H4 (cell line): ENCODE measurements around the gene SAP30L. TPM values are rescaled to one million over a fixed set of nuclear protein-coding genes. Genes with fewer than 3 reads are reported as not detected.

Source experiments
- DNase-seq: peaks from one replicate; pipeline ENCODE4 v3.0.0-alpha.2; 2015; ENCODE audit warnings: low spot score
- total RNA-seq: library from RNA; depleted of rRNA; stranded (reverse); fragments of >200 nt; shearing (Covaris generic); gene quantifications from 2 replicates; pipeline ENCODE4 v1.2.3, GENCODE V29; 2014

The SAP30L gene
- total RNA-seq, 1 experiment from 2014 or later = 15.0 TPM

DNA sequence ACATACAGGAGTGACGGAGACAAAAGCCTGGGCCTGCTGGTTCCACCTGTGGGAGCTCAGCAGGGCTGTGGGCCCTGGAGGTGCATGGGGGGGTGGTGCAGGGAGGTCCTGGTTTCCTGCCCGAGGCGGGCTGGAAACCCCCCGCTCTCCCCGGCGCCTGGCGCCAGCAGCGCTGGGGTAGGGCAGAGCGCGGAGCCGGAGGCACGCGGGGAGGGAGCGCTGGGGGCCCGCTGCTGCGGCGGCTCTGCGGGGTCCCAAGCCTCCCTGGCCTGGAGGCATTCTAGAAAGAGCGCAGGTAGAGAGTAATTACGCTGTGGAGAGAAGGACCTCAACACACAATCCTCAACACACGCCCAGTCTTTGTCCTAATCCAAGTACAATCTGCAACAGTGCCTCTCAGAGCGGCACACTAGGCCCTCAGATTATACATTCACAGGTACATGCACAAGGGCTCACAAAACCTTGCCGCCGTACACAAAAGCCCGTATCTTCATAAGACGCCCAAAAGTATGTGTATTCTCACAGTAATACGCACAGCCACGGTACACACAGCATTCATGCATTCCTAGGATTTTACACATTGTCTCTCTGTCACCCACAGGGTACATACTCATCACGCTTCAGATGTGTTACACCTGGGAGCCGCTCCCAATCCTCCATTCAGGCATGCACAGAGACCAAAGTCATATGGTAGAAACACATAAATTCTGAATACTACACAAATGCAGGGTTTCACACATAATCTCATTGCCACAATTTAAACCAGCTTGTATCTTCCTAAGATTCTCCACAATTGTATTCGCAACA lies 34.4 kb downstream of the SAP30L start:
- no peak for DNase-seq

- DNase-seq = no peak
These were observed 35.0 kb downstream of the SAP30L start for GRCh38 chr5:154480847-154481246.

- DNase-seq = no peak
These were observed 36.0 kb downstream of the SAP30L start for GRCh38 chr5:154481584-154482381.

DNA sequence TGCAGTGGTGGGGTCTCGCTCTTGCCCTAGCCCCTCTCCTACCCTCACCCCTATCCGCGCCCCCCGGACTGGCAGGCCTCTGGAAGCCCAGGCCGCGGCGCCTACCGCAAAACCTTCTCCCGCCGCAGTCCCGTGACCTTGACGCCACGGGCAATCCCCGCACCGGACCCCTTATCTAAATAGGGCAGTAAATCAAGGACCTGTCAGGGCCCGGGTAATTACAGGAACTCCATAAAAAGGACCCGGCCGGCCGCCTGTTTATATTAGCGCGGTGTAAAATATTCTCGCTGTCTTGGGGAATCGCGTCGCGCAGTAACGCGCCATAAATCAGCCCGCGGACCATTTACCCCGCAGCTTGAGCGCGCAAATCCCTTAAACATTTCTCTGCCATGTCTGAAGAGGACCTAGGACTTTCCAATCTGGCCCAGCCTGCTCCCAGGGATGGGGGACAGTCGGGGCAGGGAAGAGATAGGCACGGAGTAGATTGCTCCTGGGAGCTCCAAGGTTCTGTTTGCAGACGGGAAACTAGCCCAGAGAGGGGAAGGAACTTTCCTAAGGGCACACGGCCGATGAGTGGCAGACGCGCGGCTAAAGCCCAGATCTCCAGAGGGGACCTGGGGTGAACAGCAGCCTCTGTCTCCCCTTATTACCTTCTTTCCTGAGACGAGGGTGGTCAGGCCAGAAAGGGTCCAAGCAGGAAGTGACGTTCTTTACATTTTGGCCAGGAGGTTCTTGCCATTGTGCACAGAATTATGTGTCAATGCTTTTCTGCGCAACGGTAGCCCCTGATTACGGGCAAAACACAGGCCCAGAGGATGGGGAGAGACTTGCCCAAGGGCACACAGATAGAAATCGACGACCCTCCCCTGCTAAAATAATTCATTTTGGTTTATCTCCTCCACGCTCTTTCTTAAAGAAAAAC lies 37.0 kb downstream of the SAP30L start:
- DNase-seq = no peak

- DNase-seq = no peak
These were observed 38.0 kb downstream of the SAP30L start for GRCh38 chr5:154483654-154484392.

DNA sequence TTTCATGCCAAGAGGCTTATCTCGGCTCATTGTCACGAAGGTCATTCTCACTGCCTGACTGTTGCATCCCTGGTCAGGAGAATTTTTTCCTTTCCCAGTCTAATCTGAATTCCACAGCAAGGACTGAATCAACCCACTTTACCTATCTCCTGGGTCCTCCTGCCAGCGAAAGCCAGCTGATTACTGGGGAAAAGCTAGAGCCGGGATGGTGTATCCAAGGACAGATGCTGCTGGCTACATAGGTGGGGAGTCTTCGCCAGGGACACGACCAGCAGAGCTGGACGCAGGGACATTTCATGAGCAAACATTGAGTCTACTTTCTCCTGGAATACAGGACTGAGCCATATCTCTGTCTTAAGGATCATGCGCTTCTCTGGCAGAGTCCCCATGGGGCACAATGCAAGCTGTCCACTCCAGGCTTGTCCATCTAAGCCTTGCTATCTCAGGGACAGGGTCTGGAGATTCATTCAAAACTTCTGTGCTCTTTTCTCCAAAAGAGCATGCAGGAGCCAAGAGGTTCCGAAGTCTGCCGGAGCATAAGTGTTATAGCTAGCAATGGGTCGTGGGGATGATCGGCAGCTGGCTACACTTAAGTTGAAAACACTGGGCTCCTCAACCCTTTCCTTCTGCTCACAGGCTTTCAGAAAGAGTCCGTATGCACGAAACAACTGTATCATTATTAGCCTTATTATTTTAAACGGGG lies 38.7 kb downstream of the SAP30L start:
- DNase-seq = no peak

GRCh38 chr5:154485096-154485491 lies 39.3 kb downstream of the SAP30L start:
- no peak for DNase-seq

DNA sequence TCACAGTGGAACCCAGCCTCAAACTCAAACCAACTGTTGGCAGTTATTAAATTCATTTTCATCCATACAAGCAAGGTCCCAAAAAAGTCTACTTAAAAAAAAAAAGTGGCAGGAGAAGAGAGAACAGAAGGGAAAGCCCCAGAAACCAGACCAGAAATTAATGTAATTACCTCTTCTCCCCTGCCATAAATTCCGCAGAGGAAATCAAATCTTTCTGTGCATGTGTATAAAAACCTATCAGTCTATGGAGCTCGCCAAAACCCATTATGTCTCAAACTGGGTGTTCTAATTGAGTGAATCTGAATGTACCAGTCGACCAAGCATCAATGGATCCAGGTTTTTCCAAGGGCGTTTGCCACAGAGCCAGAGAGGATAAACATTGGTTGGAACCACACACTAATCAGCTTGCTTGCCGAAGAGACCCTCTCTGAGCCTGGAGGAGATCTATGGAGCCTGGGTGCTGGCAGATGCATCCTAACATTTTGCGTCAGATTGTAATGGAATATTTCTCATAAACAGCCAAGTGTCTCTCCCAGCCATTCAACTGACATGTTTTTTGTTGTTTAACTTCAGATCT lies 40.1 kb downstream of the SAP30L start:
- no peak for DNase-seq

- DNase-seq = no peak
These were observed 40.6 kb downstream of the SAP30L start for GRCh38 chr5:154486427-154486866.

GRCh38 chr5:154487541-154487940 lies 41.7 kb downstream of the SAP30L start:
- DNase-seq = no peak

DNA sequence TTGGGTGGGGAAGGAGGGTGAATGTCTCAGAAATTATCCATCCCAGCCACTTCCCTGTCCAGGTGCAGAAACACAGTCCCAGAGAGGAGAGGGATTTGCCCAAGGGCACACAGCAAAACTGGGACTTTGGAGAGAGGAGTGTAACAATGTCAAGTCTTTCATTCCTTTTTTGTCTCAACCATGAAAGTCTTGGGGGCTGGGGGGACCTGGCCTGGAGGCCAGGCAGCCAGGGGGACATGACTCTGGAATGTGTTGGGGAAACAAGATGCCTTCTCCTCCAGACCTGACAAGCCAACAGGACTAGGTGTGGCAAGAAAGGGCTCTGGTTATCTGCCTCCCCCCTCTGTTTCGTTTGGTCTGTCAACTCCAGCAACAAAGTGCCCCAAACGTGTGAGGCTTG lies 46.1 kb downstream of the SAP30L start:
- DNase-seq = no peak

GRCh38 chr5:154493274-154493673 lies 47.5 kb downstream of the SAP30L start:
- DNase-seq = no peak

GRCh38 chr5:154494036-154494435 lies 48.2 kb downstream of the SAP30L start:
- no peak for DNase-seq

DNA sequence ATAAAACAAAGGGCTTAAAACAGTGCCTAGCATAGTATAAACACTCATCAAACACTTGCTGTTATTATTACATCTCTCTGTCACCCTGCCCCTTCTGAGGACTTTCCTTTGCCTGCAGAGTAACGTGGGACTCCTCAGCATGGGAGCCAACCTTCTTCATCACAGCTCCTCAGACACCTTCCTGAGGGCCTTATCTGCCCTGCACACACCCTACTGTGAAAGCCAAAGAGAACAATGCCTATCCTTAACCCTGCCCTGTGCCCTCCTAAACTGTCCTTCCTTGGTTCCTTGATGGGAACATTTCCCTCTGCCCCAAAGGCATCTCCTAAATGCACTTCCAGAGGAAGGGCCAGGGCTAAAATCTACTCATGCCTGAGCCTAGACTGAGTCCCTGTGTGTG lies 52.8 kb downstream of the SAP30L start:
- DNase-seq = no peak

DNA sequence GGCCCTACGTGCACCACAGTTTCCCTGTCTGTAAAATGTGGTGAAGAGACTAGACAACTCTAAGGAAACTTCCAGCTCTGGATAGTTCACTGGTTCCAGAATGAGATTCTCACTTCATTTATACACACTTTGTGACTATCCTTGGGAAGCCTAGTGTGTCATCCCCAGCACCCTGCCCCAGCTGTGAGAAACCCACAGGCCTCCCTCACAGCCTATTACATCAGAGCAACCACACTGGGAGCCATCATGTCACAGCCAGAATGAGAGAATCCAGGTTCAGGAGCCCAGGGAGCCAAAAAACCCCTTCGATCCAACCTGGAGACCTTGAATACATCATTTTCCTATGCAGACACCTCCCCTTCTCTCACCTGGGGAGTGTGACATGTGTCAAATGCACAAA lies 53.2 kb downstream of the SAP30L start:
- DNase-seq = no peak

- DNase-seq = no peak
These were observed 55.8 kb downstream of the SAP30L start for GRCh38 chr5:154501566-154501965.

DNA sequence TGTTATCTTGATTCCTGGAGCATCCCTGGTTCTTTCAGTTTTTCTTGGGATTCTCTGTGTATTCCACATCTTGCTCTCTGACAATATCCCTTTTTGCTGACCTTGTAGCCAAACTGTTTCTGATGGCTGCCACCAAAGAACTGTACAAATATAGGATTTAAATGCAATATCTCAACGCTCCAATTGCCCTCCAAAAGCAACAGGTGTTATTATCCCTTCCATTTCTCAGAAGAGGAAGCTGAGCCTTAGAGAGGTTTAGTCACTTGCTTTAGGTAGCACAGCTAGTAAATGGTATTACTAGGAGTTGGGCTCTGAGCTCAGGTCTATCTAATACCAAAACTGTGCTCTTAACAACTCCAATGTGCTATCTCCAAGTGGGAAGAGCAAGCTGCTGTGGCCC lies 56.4 kb downstream of the SAP30L start:
- DNase-seq = no peak

- no peak for DNase-seq
These were observed 57.9 kb downstream of the SAP30L start for GRCh38 chr5:154503698-154504039.

GRCh38 chr5:154505567-154505966 lies 59.8 kb downstream of the SAP30L start:
- no peak for DNase-seq

DNA sequence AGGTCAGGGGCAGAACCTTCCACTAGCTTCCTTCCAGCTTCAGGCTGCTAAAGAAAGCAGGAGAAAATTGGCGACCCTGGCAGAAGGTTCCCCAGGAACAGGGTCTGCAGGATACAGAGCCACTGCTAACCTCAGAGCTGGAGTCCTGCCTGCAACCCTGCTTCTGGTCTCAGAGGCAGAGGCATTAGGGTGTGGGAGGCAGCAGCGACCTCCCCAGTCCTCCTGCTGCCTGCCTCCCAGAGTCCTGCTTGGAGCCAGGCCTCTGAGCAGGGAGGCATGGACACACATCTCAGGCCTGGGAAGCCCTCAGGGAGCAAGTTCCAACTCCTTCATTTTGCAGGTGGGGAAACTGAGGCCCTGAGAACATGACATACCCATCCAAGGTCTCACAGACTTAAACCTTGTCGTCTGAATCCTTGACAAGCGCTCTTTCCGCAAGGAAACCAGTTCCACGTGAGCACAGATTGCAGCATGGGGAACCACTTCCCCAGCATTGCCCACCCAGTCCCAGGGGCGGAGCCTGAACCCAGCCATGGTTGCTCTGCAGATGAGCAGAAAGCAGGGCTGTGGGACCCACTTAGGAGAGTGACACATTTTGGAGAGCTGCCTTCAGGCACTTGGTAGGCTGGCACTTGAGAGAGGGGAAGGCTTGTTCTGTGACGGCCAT lies 60.4 kb downstream of the SAP30L start:
- DNase-seq = no peak
